ENCODE results near the gene ARHGEF39.

Gene ARHGEF39

GRCh38 chr9:35636135-35636876, 28.7 kb downstream of the ARHGEF39 start:
- TF ChIP-seq GATA2 (IDR thresholded peaks at IDR 0.05; ENCODE audit: low read depth, low read length) (no peak), GATA3 (IDR thresholded peaks at IDR 0.05; ENCODE audit: low read depth, low read length) (no peak)

- no peak for TF ChIP-seq GATA3 (IDR thresholded peaks at IDR 0.05; ENCODE audit: low read depth, low read length)
Measured at GRCh38 chr9:35635730-35636129, 29.3 kb downstream of the ARHGEF39 start.

- no peak for TF ChIP-seq GATA2 (IDR thresholded peaks at IDR 0.05; ENCODE audit: low read depth, low read length)
- no peak for TF ChIP-seq GATA3 (IDR thresholded peaks at IDR 0.05; ENCODE audit: low read depth, low read length)
Measured at GRCh38 chr9:35629597-35629996, 35.4 kb downstream of the ARHGEF39 start.

GRCh38 chr9:35628389-35628991, 36.5 kb downstream of the ARHGEF39 start:
- TF ChIP-seq GATA2 (IDR thresholded peaks at IDR 0.05; ENCODE audit: low read depth, low read length) = no peak
- no peak for TF ChIP-seq GATA3 (IDR thresholded peaks at IDR 0.05; ENCODE audit: low read depth, low read length)

GRCh38 chr9:35627575-35627974, 37.4 kb downstream of the ARHGEF39 start:
- TF ChIP-seq GATA3 (IDR thresholded peaks at IDR 0.05; ENCODE audit: low read depth, low read length) (no peak), GATA2 (IDR thresholded peaks at IDR 0.05; ENCODE audit: low read depth, low read length) (no peak)

- TF ChIP-seq GATA2 (IDR thresholded peaks at IDR 0.05; ENCODE audit: low read depth, low read length) = no peak
- no peak for TF ChIP-seq GATA3 (IDR thresholded peaks at IDR 0.05; ENCODE audit: low read depth, low read length)
Measured at GRCh38 chr9:35619800-35620158, 45.2 kb downstream of the ARHGEF39 start.

- TF ChIP-seq GATA3 (IDR thresholded peaks at IDR 0.05; ENCODE audit: low read depth, low read length) = no peak
- no peak for TF ChIP-seq GATA2 (IDR thresholded peaks at IDR 0.05; ENCODE audit: low read depth, low read length)
Measured at GRCh38 chr9:35618854-35619799, 45.9 kb downstream of the ARHGEF39 start.

- TF ChIP-seq GATA3 (IDR thresholded peaks at IDR 0.05; ENCODE audit: low read depth, low read length) (no peak), GATA2 (IDR thresholded peaks at IDR 0.05; ENCODE audit: low read depth, low read length) (no peak)
Measured at GRCh38 chr9:35618325-35618727, 46.7 kb downstream of the ARHGEF39 start, which contains the start of gene CD72. CD72 (minus strand) TSS chr9:35618413; CDS start chr9:35618303, 110 bp downstream.

- no peak for TF ChIP-seq GATA2 (IDR thresholded peaks at IDR 0.05; ENCODE audit: low read depth, low read length)
- TF ChIP-seq GATA3 (IDR thresholded peaks at IDR 0.05; ENCODE audit: low read depth, low read length) = no peak
Measured at GRCh38 chr9:35617548-35617947, 47.4 kb downstream of the ARHGEF39 start.

GRCh38 chr9:35616681-35617459, 48.1 kb downstream of the ARHGEF39 start:
- TF ChIP-seq GATA3 (IDR thresholded peaks at IDR 0.05; ENCODE audit: low read depth, low read length) = no peak
- no peak for TF ChIP-seq GATA2 (IDR thresholded peaks at IDR 0.05; ENCODE audit: low read depth, low read length)

GRCh38 chr9:35615981-35616680, 48.9 kb downstream of the ARHGEF39 start:
- TF ChIP-seq GATA3 (IDR thresholded peaks at IDR 0.05; ENCODE audit: low read depth, low read length) (no peak), GATA2 (IDR thresholded peaks at IDR 0.05; ENCODE audit: low read depth, low read length) (no peak)

- TF ChIP-seq GATA2 (IDR thresholded peaks at IDR 0.05; ENCODE audit: low read depth, low read length) (no peak), GATA3 (IDR thresholded peaks at IDR 0.05; ENCODE audit: low read depth, low read length) (no peak)
Measured at GRCh38 chr9:35612843-35613242, 52.2 kb downstream of the ARHGEF39 start.

GRCh38 chr9:35611230-35611797, 53.7 kb downstream of the ARHGEF39 start:
- TF ChIP-seq GATA2 (IDR thresholded peaks at IDR 0.05; ENCODE audit: low read depth, low read length) (no peak), GATA3 (IDR thresholded peaks at IDR 0.05; ENCODE audit: low read depth, low read length) (no peak)

Measured in SH-SY5Y (cell line).